Gastroesophageal sphincter (tissue), 3 donors: ENCODE results near the gene MLXIP.

Experiments used
- POLR2AphosphoS5 ChIP-seq: sonication (generic); formaldehyde crosslinking; IDR thresholded peaks from one replicate; pipeline ENCODE4 v1.6.1; 2017; ENCODE audit warnings: antibody characterized with exemption
- TF ChIP-seq, protein P1 (sequence below), 4 experiments: fragments of 200-600 bp in 2 of 4; fragments of 450-650 bp in 2 of 4; sonication (generic) in 1 of 4; IDR thresholded peaks; one replicate each; pipeline ENCODE4 v1.5.1; 2017 to 2019; ENCODE audit warnings: antibody characterized with exemption in 4 of 4, mild to moderate bottlenecking in 2 of 4, moderate library complexity in 2 of 4

DNA sequence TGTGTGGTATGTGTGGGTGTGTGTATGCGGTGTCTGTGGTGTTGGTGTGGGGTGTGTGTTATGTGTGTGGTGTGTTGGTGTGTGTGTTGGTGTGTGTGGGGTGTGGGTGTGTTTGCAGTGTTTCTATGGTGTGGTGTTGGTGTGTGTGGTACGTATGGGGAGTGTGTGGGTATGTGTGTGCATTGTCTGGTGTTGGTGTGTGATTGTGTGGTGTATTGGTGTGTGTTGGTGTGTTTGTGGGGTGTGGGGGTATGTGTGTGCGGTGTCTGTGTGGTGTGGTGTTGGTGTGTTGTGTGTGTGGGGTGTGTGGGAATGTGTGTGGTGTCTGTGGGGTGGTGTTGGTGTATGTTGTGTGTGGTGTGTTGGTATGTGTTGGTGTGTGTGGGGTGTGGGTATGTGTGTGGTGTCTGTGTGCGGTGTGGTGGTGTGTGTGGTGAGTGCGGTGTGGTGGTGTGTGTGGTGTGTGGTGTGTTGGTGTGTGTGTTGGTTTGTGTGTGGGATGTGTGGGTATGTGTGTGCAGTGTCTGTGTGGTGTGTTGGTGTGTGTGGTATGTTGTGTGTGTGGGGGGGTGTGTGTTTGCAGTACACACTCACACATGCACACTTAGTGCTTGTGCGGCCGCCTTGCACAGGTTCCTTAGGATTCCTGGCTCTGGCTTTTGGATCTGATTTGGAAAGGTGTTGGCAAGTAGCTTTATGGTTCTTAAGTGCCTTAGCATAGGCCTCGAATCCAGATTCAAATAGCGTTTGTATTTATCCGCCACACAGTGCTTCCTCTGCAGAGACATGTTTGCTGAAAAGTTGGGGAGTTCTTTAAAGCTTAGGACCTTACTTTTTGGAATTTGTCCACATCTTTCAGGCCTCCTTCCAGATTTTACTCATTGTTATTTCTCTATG, 16.4 kb downstream of the MLXIP start:
- TF ChIP-seq, protein P1, sequence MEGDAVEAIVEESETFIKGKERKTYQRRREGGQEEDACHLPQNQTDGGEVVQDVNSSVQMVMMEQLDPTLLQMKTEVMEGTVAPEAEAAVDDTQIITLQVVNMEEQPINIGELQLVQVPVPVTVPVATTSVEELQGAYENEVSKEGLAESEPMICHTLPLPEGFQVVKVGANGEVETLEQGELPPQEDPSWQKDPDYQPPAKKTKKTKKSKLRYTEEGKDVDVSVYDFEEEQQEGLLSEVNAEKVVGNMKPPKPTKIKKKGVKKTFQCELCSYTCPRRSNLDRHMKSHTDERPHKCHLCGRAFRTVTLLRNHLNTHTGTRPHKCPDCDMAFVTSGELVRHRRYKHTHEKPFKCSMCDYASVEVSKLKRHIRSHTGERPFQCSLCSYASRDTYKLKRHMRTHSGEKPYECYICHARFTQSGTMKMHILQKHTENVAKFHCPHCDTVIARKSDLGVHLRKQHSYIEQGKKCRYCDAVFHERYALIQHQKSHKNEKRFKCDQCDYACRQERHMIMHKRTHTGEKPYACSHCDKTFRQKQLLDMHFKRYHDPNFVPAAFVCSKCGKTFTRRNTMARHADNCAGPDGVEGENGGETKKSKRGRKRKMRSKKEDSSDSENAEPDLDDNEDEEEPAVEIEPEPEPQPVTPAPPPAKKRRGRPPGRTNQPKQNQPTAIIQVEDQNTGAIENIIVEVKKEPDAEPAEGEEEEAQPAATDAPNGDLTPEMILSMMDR (IDR thresholded peaks at IDR 0.05), result no peak
- TF ChIP-seq POLR2AphosphoS5, result no peak
